ENCODE data around the gene EHMT1. TPM values are rescaled to one million over a fixed set of nuclear protein-coding genes. Genes with fewer than 3 reads are reported as not detected.
A peak's percentile ranks its signal among the peaks of the same experiment; 100 is the strongest.

The EHMT1 gene
- polyA plus RNA-seq, 3 donors from 2014 or later: 14.1 to 62.7 (median 14.8) TPM

- peaks cover 64 to 77% of the 10 kb centered on the region in 2 donors for H3K4me1 Mint-ChIP-seq
- peak overlapping the region; percentile 2 to 85 (median 46) for H3K27ac Mint-ChIP-seq
- DNase-seq: no peak
- peaks cover 0 to 4% (median 0%) of the 10 kb centered on the region in 3 donors for H3K27me3 Mint-ChIP-seq (ENCODE audit: low read depth in 3 of 3)
- peak overlapping the region in 2 of 5 donors; percentile 77 to 78 for H3K4me3 Mint-ChIP-seq
- no peaks in the 10 kb centered on the region for H3K9me3 Mint-ChIP-seq
- peaks cover 8 to 11% (median 11%) of the 10 kb centered on the region in 3 donors for H3K36me3 Mint-ChIP-seq
These were observed 29.6 kb downstream of the EHMT1 start for GRCh38 chr9:137648396-137648795.

GRCh38 chr9:137649553-137649952 lies 30.7 kb downstream of the EHMT1 start:
- DNase-seq: no peak
- H3K27me3 Mint-ChIP-seq (ENCODE audit: low read depth in 3 of 3): peaks cover 0 to 4% (median 0%) of the 10 kb centered on the region in 3 donors
- peak overlapping the region; percentile 56 to 90 (median 82) for H3K27ac Mint-ChIP-seq
- H3K9me3 Mint-ChIP-seq: no peaks in the 10 kb centered on the region
- peaks cover 61 to 80% of the 10 kb centered on the region in 2 donors for H3K4me1 Mint-ChIP-seq
- peaks cover 6 to 11% (median 8%) of the 10 kb centered on the region in 3 donors for H3K36me3 Mint-ChIP-seq
- H3K4me3 Mint-ChIP-seq: peak overlapping the region; percentile 16 to 76 (median 57)

- Mint-ChIP-seq H3K9me3 (no peaks in the 10 kb centered on the region), H3K36me3 (peaks cover 6 to 11% (median 8%) of the 10 kb centered on the region in 3 donors), H3K4me3 (peak overlapping the region in 4 of 5 donors; percentile 3 to 58 (median 48)), H3K27ac (peak overlapping the region; percentile 53 to 85 (median 72)), H3K27me3 (ENCODE audit: low read depth in 3 of 3) (peaks cover 0 to 4% (median 0%) of the 10 kb centered on the region in 3 donors), H3K4me1 (peaks cover 62 to 78% of the 10 kb centered on the region in 2 donors)
- no peak for DNase-seq
These were observed 31.5 kb downstream of the EHMT1 start for GRCh38 chr9:137650259-137650658.

GRCh38 chr9:137650779-137651178 lies 32.0 kb downstream of the EHMT1 start:
- peak overlapping the region; percentile 53 to 85 (median 72) for H3K27ac Mint-ChIP-seq
- H3K27me3 Mint-ChIP-seq (ENCODE audit: low read depth in 3 of 3): peaks cover 0 to 4% (median 0%) of the 10 kb centered on the region in 3 donors
- peak overlapping the region in 2 of 5 donors; percentile 46 to 58 for H3K4me3 Mint-ChIP-seq
- H3K9me3 Mint-ChIP-seq: no peaks in the 10 kb centered on the region
- no peak for DNase-seq
- peaks cover 6 to 11% (median 8%) of the 10 kb centered on the region in 3 donors for H3K36me3 Mint-ChIP-seq
- peaks cover 62 to 78% of the 10 kb centered on the region in 2 donors for H3K4me1 Mint-ChIP-seq

GRCh38 chr9:137656416-137656815 lies 37.6 kb downstream of the EHMT1 start:
- peak overlapping the region in 1 of 6 donors; percentile 45 for H3K27ac Mint-ChIP-seq
- H3K4me3 Mint-ChIP-seq: no peak overlapping the region
- peaks cover 0 to 5% (median 0%) of the 10 kb centered on the region in 3 donors for H3K27me3 Mint-ChIP-seq (ENCODE audit: low read depth in 3 of 3)
- no peaks in the 10 kb centered on the region for H3K9me3 Mint-ChIP-seq
- peaks cover 41 to 65% of the 10 kb centered on the region in 2 donors for H3K4me1 Mint-ChIP-seq
- H3K36me3 Mint-ChIP-seq: peaks cover 0 to 3% (median 3%) of the 10 kb centered on the region in 3 donors
- no peak for DNase-seq

GRCh38 chr9:137657606-137658005 lies 38.8 kb downstream of the EHMT1 start:
- H3K4me1 Mint-ChIP-seq: peaks cover 35 to 59% of the 10 kb centered on the region in 2 donors
- DNase-seq: no peak
- peaks cover 0 to 5% (median 0%) of the 10 kb centered on the region in 3 donors for H3K27me3 Mint-ChIP-seq (ENCODE audit: low read depth in 3 of 3)
- H3K4me3 Mint-ChIP-seq: no peak overlapping the region
- H3K36me3 Mint-ChIP-seq: no peaks in the 10 kb centered on the region
- no peaks in the 10 kb centered on the region for H3K9me3 Mint-ChIP-seq
- peak overlapping the region; percentile 26 to 73 (median 54) for H3K27ac Mint-ChIP-seq

- no peak for DNase-seq
- peak overlapping the region in 5 of 6 donors; percentile 12 to 68 (median 28) for H3K27ac Mint-ChIP-seq
- no peaks in the 10 kb centered on the region for H3K9me3 Mint-ChIP-seq
- no peaks in the 10 kb centered on the region for H3K36me3 Mint-ChIP-seq
- H3K27me3 Mint-ChIP-seq (ENCODE audit: low read depth in 3 of 3): peaks cover 0 to 5% (median 0%) of the 10 kb centered on the region in 3 donors
- H3K4me1 Mint-ChIP-seq: peaks cover 39 to 68% of the 10 kb centered on the region in 2 donors
- H3K4me3 Mint-ChIP-seq: no peak overlapping the region
These were observed 40.0 kb downstream of the EHMT1 start for GRCh38 chr9:137658781-137659180.

- peak overlapping the region in 4 of 6 donors; percentile 26 to 77 (median 53) for H3K27ac Mint-ChIP-seq
- H3K4me1 Mint-ChIP-seq: peaks cover 43 to 73% of the 10 kb centered on the region in 2 donors
- peaks cover 0 to 4% (median 3%) of the 10 kb centered on the region in 3 donors for H3K36me3 Mint-ChIP-seq
- no peak for DNase-seq
- H3K9me3 Mint-ChIP-seq: no peaks in the 10 kb centered on the region
- H3K4me3 Mint-ChIP-seq: no peak overlapping the region
- peaks cover 0 to 5% (median 0%) of the 10 kb centered on the region in 3 donors for H3K27me3 Mint-ChIP-seq (ENCODE audit: low read depth in 3 of 3)
These were observed 41.3 kb downstream of the EHMT1 start for GRCh38 chr9:137660144-137660543.

- Mint-ChIP-seq H3K4me3 (no peak overlapping the region), H3K36me3 (peaks cover 0 to 7% (median 6%) of the 10 kb centered on the region in 3 donors), H3K27me3 (ENCODE audit: low read depth in 3 of 3) (peaks cover 0 to 1% (median 0%) of the 10 kb centered on the region in 3 donors), H3K9me3 (no peaks in the 10 kb centered on the region), H3K27ac (peak overlapping the region in 1 of 6 donors; percentile 65), H3K4me1 (peaks cover 45 to 84% of the 10 kb centered on the region in 2 donors)
- DNase-seq: no peak
These were observed 44.8 kb downstream of the EHMT1 start for GRCh38 chr9:137663584-137663983.

- peak overlapping the region in 2 of 6 donors; percentile 30 to 78 for H3K27ac Mint-ChIP-seq
- no peaks in the 10 kb centered on the region for H3K9me3 Mint-ChIP-seq
- DNase-seq: no peak
- H3K36me3 Mint-ChIP-seq: peaks cover 7 to 14% (median 8%) of the 10 kb centered on the region in 3 donors
- H3K27me3 Mint-ChIP-seq (ENCODE audit: low read depth in 3 of 3): peaks cover 0 to 1% (median 0%) of the 10 kb centered on the region in 3 donors
- H3K4me1 Mint-ChIP-seq: peaks cover 43 to 84% of the 10 kb centered on the region in 2 donors
- H3K4me3 Mint-ChIP-seq: no peak overlapping the region
These were observed 45.9 kb downstream of the EHMT1 start for GRCh38 chr9:137664676-137665075.

GRCh38 chr9:137665226-137665625 lies 46.4 kb downstream of the EHMT1 start:
- Mint-ChIP-seq H3K4me3 (no peak overlapping the region), H3K9me3 (no peaks in the 10 kb centered on the region), H3K36me3 (peaks cover 7 to 17% (median 12%) of the 10 kb centered on the region in 3 donors), H3K27me3 (ENCODE audit: low read depth in 3 of 3) (peaks cover 0 to 1% (median 0%) of the 10 kb centered on the region in 3 donors), H3K4me1 (peaks cover 43 to 83% of the 10 kb centered on the region in 2 donors), H3K27ac (peak overlapping the region in 1 of 6 donors; percentile 10)
- no peak for DNase-seq

GRCh38 chr9:137665697-137666512 lies 47.1 kb downstream of the EHMT1 start:
- Mint-ChIP-seq H3K4me1 (peaks cover 47 to 83% of the 10 kb centered on the region in 2 donors), H3K27ac (peak overlapping the region in 2 of 6 donors; percentile 13 to 24), H3K36me3 (peaks cover 7 to 20% (median 12%) of the 10 kb centered on the region in 3 donors), H3K27me3 (ENCODE audit: low read depth in 3 of 3) (peaks cover 0 to 3% (median 0%) of the 10 kb centered on the region in 3 donors), H3K9me3 (no peaks in the 10 kb centered on the region), H3K4me3 (no peak overlapping the region)
- DNase-seq: no peak

- peaks cover 0 to 4% (median 0%) of the 10 kb centered on the region in 3 donors for H3K27me3 Mint-ChIP-seq (ENCODE audit: low read depth in 3 of 3)
- H3K36me3 Mint-ChIP-seq: peaks cover 7 to 20% (median 12%) of the 10 kb centered on the region in 3 donors
- peak overlapping the region in 2 of 6 donors; percentile 13 to 14 for H3K27ac Mint-ChIP-seq
- no peak overlapping the region for H3K4me3 Mint-ChIP-seq
- H3K9me3 Mint-ChIP-seq: no peaks in the 10 kb centered on the region
- no peak for DNase-seq
- H3K4me1 Mint-ChIP-seq: peaks cover 48 to 84% of the 10 kb centered on the region in 2 donors
These were observed 47.7 kb downstream of the EHMT1 start for GRCh38 chr9:137666513-137666822.
